K562 (cell line): ENCODE measurements around the gene CDCA4.

Experiments
- MEF2A ChIP-seq: IDR thresholded peaks from 2 replicates; pipeline ENCODE4 v1.6.1; 2011; ENCODE audit warnings: low read depth, mild to moderate bottlenecking, low read length, moderate library complexity; ENCODE audit not compliant: control insufficient read depth
- SMAD1 ChIP-seq: fragments of 150-350 bp; IDR thresholded peaks from 2 replicates; pipeline ENCODE4 v1.6.1; 2014; ENCODE audit warnings: low read length, low read depth; ENCODE audit not compliant: partially characterized antibody
- ZNF174 ChIP-seq: fragments of 250-450 bp; sonication (Bioruptor Pico); IDR thresholded peaks from 2 replicates; pipeline ENCODE4 v1.4.0; 2020; ENCODE audit warnings: mild to moderate bottlenecking
- ZNF384 ChIP-seq: IDR thresholded peaks from 2 replicates; pipeline ENCODE4 v1.6.1; 2012; ENCODE audit warnings: low read depth, low read length, improper control_type of control experiment

DNA sequence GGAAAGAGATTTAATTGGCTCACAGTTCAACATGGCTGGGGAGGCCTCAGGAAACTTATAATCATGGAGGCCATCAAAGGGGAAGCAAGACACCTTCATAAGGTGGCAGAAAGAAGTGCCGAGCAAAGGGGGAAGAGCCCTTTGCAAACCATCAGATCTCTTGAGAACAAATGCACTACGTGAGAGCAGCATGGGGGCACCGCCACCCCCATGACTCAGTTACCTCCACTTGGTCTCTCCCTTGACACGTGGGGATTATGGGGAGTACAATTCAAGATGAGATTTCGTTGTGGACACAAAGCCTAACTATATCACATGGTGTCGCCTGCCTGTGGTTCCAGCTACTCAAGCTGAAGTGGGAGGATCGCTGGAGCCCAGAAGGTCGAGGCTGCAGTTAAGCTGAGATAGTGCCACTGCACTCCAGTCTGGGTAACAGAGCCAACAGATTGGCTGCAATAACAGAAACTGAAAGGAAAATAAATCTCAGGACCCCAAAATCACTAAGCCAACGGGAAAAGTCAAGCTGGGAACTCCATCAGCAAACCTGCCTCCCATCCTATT lies 10.0 kb upstream of the CDCA4 start:
- TF ChIP-seq SMAD1 (no peak), ZNF174 (no peak), MEF2A (no peak), ZNF384 (no peak)
